GM20000 (cell line): ENCODE results near the gene CFAP90.
A peak's percentile ranks its signal among the peaks of the same experiment; 100 is the strongest.

ENCODE experiments used
- DNase-seq: peaks from one replicate; pipeline ENCODE4 v3.0.0; 2012; ENCODE audit warnings: low spot score
- TF ChIP-seq, protein P1 (sequence below): IDR thresholded peaks from 2 replicates; pipeline ENCODE4 v1.5.1; 2012; ENCODE audit warnings: mild to moderate bottlenecking, control low read depth; ENCODE audit errors: extremely low read depth, missing control alignments

The CFAP90 gene, protein sequence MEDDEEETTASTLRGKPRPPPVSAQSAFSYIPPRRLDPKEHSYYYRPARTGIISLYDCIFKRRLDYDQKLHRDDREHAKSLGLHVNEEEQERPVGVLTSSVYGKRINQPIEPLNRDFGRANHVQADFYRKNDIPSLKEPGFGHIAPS

DNA sequence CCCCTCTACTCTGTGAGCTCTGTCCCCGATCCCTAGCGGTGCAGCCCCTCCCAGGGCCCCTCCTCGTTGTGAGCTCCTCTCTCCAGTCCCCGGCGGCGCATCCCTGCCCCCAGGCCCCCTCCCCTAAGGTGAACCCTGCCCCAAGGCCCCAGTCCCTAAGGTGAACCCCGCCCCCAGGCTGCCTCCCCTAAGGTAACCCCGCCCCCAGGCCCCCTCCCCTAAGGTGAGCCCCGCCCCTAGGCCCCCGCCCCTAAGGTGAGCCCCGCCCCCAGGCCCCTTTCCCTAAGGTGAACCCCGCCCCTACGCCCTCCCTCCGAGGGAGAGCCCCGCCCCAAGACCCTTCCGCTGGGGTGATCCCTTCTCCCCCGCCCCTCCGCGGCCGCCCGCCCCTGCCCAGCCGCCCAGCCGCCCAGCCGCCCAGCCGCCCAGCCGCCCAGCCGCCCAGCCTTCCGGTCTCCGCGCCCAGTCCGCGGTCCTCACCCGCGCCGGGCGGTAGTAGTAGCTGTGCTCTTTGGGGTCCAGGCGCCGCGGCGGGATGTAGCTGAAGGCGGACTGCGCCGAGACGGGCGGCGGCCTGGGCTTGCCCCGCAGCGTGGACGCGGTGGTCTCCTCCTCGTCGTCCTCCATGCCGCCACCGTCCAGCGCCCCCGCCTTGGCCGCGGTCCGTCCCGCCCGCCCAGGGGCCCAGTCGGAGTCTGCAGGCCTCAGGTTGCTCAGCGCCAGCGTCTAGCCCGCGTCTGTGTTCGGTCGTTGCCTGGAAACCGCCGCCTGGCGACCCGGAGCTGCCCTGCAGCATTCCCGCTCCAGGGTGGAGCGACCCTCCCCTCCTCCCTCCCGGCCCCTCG lies at the start of gene CFAP90:
CFAP90 (minus strand) TSS at position 739 of the 845 bp plus-strand sequence; CDS start at position 627, 112 bp downstream.
- DNase-seq: peak; percentile 38
- TF ChIP-seq, protein P1, sequence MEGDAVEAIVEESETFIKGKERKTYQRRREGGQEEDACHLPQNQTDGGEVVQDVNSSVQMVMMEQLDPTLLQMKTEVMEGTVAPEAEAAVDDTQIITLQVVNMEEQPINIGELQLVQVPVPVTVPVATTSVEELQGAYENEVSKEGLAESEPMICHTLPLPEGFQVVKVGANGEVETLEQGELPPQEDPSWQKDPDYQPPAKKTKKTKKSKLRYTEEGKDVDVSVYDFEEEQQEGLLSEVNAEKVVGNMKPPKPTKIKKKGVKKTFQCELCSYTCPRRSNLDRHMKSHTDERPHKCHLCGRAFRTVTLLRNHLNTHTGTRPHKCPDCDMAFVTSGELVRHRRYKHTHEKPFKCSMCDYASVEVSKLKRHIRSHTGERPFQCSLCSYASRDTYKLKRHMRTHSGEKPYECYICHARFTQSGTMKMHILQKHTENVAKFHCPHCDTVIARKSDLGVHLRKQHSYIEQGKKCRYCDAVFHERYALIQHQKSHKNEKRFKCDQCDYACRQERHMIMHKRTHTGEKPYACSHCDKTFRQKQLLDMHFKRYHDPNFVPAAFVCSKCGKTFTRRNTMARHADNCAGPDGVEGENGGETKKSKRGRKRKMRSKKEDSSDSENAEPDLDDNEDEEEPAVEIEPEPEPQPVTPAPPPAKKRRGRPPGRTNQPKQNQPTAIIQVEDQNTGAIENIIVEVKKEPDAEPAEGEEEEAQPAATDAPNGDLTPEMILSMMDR: no peak

DNA sequence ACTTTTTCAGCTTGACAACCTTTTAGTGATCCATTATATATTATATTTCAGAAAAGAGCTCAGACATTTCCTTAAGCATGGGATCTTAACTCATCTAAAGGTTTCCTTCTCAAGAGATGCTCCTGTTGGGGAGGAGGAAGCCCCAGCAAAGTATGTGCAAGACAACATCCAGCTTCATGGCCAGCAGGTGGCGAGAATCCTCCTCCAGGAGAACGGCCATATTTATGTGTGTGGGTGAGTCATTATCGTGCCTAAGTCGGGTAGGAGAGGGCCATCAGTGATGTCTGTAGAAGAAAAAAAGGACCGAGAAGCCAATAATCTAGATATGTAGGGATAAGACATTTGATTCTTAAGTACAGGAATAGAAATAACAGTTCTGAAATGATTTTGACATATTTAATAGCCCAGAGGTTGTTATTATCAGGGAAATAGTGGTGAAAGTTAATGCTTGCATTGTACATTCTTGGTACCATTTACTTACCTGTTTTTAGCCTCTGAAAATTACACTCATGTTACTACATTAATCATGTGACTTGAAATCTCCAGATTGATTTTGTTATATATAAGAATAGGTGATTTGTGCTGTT lies 46.2 kb upstream of the CFAP90 start:
- DNase-seq: no peak
- TF ChIP-seq, protein P1: no peak

GRCh38 chr5:7894860-7895259 lies 43.9 kb upstream of the CFAP90 start:
- no peak for DNase-seq
- TF ChIP-seq, protein P1: no peak

- TF ChIP-seq, protein P1: no peak
- no peak for DNase-seq
Observed at GRCh38 chr5:7894439-7894838, 43.5 kb upstream of the CFAP90 start.

GRCh38 chr5:7888901-7889300 lies 38.0 kb upstream of the CFAP90 start:
- no peak for DNase-seq
- TF ChIP-seq, protein P1: no peak

DNA sequence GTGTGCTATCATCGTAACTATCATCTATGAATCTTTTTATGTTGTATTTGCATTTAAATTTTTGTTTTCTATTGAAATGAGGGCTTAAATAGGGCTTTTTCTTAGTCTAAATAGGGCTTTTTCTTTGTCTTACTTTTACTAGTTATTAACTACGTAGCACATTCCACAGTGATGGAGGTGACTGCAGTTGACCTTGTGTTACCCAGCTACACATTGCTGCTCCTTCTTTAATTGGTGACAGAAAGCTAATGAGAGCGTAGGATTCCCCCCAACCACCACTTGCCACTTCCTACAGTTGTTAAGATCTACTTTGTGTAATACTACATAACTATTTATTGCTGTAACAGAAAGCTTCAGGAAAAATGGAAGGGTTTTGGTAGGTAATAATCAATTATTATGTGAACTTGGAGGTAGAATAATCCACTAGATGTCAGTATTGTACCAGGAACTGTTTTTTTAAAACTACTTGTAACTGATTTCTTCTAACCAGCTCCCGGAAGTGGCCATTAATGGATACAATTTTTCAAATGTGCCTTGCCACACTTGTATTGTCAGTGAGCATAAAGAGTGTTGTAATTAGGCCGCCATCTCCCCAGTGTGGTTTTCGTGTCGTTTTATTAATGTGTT lies 36.0 kb upstream of the CFAP90 start:
- TF ChIP-seq, protein P1: no peak
- DNase-seq: no peak
